ENCODE measurements around the gene FPR3. TPM values are rescaled to one million over a fixed set of nuclear protein-coding genes. Genes with fewer than 3 reads are reported as not detected.

FPR3 gene
- total and polyA plus RNA-seq, 9 of the 15 experiments (the other 6 are each of a cell fraction or from before 2014, with no cell fraction given) = 0.08 to 0.51 (median 0.22) TPM; not detected in 1

DNA sequence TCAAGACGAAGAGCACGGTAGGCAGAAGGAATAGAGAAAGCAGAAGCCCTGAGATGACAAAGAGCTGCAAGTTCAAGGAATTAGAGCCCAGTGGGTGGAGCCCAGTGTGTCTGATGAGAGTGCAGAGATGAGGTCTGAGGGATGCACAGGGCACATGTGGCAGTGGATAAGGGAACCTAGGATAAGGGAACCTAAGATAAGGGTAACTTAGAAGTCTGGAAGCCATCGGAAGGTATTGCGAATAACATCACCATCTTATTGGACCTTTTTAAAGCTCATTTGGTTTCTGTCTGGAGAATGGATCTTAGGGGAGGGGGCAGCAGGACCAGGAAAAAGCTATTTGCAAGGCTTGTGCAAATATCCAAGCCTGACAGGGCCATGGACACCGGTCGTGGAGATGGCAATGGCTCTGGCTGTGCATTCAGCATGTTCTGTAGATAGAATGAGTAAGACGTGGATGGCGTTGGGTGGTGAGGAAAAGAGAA is 1.3 kb downstream of the FPR3 start (continued):
- peak; percentile 77 for TF ChIP-seq NEUROD1 (IDR thresholded peaks at IDR 0.05; ENCODE audit: borderline replicate concordance, low read depth, low read length, partially characterized antibody)
- no peak for TF ChIP-seq ETV5 (CRISPR knock-in tag; IDR thresholded peaks at IDR 0.05; ENCODE audit: low read depth)
- no peak for TF ChIP-seq ZNF717 (CRISPR knock-in tag; IDR thresholded peaks at IDR 0.05)
- TF ChIP-seq ZNF77 (CRISPR knock-in tag; IDR thresholded peaks at IDR 0.05) = no peak
- no peak for TF ChIP-seq ZNF140 (CRISPR knock-in tag; IDR thresholded peaks at IDR 0.05)
- TF ChIP-seq, protein P1, sequence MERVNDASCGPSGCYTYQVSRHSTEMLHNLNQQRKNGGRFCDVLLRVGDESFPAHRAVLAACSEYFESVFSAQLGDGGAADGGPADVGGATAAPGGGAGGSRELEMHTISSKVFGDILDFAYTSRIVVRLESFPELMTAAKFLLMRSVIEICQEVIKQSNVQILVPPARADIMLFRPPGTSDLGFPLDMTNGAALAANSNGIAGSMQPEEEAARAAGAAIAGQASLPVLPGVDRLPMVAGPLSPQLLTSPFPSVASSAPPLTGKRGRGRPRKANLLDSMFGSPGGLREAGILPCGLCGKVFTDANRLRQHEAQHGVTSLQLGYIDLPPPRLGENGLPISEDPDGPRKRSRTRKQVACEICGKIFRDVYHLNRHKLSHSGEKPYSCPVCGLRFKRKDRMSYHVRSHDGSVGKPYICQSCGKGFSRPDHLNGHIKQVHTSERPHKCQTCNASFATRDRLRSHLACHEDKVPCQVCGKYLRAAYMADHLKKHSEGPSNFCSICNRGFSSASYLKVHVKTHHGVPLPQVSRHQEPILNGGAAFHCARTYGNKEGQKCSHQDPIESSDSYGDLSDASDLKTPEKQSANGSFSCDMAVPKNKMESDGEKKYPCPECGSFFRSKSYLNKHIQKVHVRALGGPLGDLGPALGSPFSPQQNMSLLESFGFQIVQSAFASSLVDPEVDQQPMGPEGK (CRISPR knock-in tag; IDR thresholded peaks at IDR 0.05; ENCODE audit: borderline replicate concordance) = no peak
- TF ChIP-seq, protein P2, sequence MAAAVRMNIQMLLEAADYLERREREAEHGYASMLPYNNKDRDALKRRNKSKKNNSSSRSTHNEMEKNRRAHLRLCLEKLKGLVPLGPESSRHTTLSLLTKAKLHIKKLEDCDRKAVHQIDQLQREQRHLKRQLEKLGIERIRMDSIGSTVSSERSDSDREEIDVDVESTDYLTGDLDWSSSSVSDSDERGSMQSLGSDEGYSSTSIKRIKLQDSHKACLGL (CRISPR knock-in tag; IDR thresholded peaks at IDR 0.05; ENCODE audit: borderline replicate concordance, poor library complexity, severe bottlenecking) = no peak
- TF ChIP-seq, protein P3, sequence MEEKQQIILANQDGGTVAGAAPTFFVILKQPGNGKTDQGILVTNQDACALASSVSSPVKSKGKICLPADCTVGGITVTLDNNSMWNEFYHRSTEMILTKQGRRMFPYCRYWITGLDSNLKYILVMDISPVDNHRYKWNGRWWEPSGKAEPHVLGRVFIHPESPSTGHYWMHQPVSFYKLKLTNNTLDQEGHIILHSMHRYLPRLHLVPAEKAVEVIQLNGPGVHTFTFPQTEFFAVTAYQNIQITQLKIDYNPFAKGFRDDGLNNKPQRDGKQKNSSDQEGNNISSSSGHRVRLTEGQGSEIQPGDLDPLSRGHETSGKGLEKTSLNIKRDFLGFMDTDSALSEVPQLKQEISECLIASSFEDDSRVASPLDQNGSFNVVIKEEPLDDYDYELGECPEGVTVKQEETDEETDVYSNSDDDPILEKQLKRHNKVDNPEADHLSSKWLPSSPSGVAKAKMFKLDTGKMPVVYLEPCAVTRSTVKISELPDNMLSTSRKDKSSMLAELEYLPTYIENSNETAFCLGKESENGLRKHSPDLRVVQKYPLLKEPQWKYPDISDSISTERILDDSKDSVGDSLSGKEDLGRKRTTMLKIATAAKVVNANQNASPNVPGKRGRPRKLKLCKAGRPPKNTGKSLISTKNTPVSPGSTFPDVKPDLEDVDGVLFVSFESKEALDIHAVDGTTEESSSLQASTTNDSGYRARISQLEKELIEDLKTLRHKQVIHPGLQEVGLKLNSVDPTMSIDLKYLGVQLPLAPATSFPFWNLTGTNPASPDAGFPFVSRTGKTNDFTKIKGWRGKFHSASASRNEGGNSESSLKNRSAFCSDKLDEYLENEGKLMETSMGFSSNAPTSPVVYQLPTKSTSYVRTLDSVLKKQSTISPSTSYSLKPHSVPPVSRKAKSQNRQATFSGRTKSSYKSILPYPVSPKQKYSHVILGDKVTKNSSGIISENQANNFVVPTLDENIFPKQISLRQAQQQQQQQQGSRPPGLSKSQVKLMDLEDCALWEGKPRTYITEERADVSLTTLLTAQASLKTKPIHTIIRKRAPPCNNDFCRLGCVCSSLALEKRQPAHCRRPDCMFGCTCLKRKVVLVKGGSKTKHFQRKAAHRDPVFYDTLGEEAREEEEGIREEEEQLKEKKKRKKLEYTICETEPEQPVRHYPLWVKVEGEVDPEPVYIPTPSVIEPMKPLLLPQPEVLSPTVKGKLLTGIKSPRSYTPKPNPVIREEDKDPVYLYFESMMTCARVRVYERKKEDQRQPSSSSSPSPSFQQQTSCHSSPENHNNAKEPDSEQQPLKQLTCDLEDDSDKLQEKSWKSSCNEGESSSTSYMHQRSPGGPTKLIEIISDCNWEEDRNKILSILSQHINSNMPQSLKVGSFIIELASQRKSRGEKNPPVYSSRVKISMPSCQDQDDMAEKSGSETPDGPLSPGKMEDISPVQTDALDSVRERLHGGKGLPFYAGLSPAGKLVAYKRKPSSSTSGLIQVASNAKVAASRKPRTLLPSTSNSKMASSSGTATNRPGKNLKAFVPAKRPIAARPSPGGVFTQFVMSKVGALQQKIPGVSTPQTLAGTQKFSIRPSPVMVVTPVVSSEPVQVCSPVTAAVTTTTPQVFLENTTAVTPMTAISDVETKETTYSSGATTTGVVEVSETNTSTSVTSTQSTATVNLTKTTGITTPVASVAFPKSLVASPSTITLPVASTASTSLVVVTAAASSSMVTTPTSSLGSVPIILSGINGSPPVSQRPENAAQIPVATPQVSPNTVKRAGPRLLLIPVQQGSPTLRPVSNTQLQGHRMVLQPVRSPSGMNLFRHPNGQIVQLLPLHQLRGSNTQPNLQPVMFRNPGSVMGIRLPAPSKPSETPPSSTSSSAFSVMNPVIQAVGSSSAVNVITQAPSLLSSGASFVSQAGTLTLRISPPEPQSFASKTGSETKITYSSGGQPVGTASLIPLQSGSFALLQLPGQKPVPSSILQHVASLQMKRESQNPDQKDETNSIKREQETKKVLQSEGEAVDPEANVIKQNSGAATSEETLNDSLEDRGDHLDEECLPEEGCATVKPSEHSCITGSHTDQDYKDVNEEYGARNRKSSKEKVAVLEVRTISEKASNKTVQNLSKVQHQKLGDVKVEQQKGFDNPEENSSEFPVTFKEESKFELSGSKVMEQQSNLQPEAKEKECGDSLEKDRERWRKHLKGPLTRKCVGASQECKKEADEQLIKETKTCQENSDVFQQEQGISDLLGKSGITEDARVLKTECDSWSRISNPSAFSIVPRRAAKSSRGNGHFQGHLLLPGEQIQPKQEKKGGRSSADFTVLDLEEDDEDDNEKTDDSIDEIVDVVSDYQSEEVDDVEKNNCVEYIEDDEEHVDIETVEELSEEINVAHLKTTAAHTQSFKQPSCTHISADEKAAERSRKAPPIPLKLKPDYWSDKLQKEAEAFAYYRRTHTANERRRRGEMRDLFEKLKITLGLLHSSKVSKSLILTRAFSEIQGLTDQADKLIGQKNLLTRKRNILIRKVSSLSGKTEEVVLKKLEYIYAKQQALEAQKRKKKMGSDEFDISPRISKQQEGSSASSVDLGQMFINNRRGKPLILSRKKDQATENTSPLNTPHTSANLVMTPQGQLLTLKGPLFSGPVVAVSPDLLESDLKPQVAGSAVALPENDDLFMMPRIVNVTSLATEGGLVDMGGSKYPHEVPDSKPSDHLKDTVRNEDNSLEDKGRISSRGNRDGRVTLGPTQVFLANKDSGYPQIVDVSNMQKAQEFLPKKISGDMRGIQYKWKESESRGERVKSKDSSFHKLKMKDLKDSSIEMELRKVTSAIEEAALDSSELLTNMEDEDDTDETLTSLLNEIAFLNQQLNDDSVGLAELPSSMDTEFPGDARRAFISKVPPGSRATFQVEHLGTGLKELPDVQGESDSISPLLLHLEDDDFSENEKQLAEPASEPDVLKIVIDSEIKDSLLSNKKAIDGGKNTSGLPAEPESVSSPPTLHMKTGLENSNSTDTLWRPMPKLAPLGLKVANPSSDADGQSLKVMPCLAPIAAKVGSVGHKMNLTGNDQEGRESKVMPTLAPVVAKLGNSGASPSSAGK (IDR thresholded peaks at IDR 0.05) = peak; percentile 38; the same call in 1 of the 2 replicates
- TF ChIP-seq CBX3 (IDR thresholded peaks at IDR 0.05; ENCODE audit: borderline replicate concordance in 1 of 2, low read length in 2 of 2) = no peak
- TF ChIP-seq ZNF133 (CRISPR knock-in tag; IDR thresholded peaks at IDR 0.05) = no peak
- peak; percentile 67; the same call in 1 of the 2 replicates for TF ChIP-seq ELF2 (CRISPR knock-in tag; IDR thresholded peaks at IDR 0.05)
- TF ChIP-seq, protein P4, sequence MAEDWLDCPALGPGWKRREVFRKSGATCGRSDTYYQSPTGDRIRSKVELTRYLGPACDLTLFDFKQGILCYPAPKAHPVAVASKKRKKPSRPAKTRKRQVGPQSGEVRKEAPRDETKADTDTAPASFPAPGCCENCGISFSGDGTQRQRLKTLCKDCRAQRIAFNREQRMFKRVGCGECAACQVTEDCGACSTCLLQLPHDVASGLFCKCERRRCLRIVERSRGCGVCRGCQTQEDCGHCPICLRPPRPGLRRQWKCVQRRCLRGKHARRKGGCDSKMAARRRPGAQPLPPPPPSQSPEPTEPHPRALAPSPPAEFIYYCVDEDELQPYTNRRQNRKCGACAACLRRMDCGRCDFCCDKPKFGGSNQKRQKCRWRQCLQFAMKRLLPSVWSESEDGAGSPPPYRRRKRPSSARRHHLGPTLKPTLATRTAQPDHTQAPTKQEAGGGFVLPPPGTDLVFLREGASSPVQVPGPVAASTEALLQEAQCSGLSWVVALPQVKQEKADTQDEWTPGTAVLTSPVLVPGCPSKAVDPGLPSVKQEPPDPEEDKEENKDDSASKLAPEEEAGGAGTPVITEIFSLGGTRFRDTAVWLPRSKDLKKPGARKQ (CRISPR knock-in tag; IDR thresholded peaks at IDR 0.05) = no peak
